TTC549 (cell line): Measurements from ENCODE around the gene AQP6.
"Not testable (repeated sequence)": the region's sequence is repeated elsewhere in the genome, so short reads cannot be mapped to it uniquely, and the experiment has no call there.

Source experiments
- FAIRE-seq: peaks from 2 replicates; lab custom pipeline; 2012; peaks lifted over from hg19 to GRCh38; lab: Jason Lieb, UNC

AQP6 gene

GRCh38 chr12:49971141-49971540 is 1.6 kb upstream of the AQP6 start:
- FAIRE-seq: no peak

GRCh38 chr12:49972129-49972528 is 618 bp upstream of the AQP6 start:
- FAIRE-seq: no peak

GRCh38 chr12:49973361-49973830 is 649 bp downstream of the AQP6 start:
- no peak for FAIRE-seq

GRCh38 chr12:49974231-49974675 is 1.5 kb downstream of the AQP6 start:
- no peak for FAIRE-seq

GRCh38 chr12:49974677-49975317 is 2.0 kb downstream of the AQP6 start:
- no peak for FAIRE-seq

GRCh38 chr12:49975318-49975761 is 2.6 kb downstream of the AQP6 start:
- FAIRE-seq: no peak

GRCh38 chr12:49976557-49976956 is 3.8 kb downstream of the AQP6 start:
- no peak for FAIRE-seq

GRCh38 chr12:49978125-49978524 is 5.4 kb downstream of the AQP6 start:
- FAIRE-seq: no peak

GRCh38 chr12:49979016-49979586 is 6.4 kb downstream of the AQP6 start:
- FAIRE-seq: no peak

- no peak for FAIRE-seq
These were observed 7.0 kb downstream of the AQP6 start for GRCh38 chr12:49979791-49980190.

GRCh38 chr12:49980501-49981349 is 8.0 kb downstream of the AQP6 start:
- FAIRE-seq: no peak

- FAIRE-seq: no peak
These were observed 9.7 kb downstream of the AQP6 start for GRCh38 chr12:49982246-49983087.

GRCh38 chr12:49983892-49984291 is 11.1 kb downstream of the AQP6 start:
- FAIRE-seq: no peak

GRCh38 chr12:49984476-49985359 is 12.0 kb downstream of the AQP6 start:
- no peak for FAIRE-seq

- no peak for FAIRE-seq
These were observed 13.2 kb downstream of the AQP6 start for GRCh38 chr12:49985981-49986380.

- not testable (repeated sequence) for FAIRE-seq
These were observed 13.7 kb downstream of the AQP6 start for GRCh38 chr12:49986476-49986875.

- FAIRE-seq: no peak
These were observed 15.0 kb downstream of the AQP6 start for GRCh38 chr12:49987625-49988303.

- FAIRE-seq: not testable (repeated sequence)
These were observed 16.7 kb downstream of the AQP6 start for GRCh38 chr12:49989400-49989799.

GRCh38 chr12:49990273-49990672 is 17.5 kb downstream of the AQP6 start:
- FAIRE-seq: no peak

GRCh38 chr12:49998453-49998852 is 25.7 kb downstream of the AQP6 start:
- FAIRE-seq: no peak

GRCh38 chr12:50003595-50003994 is 30.8 kb downstream of the AQP6 start:
- no peak for FAIRE-seq
